ENCODE data around the gene ZFR2. TPM values are rescaled to one million over a fixed set of nuclear protein-coding genes. Genes with fewer than 3 reads are reported as not detected.

Gene ZFR2
- total RNA-seq, 2 experiments from 2014 or later, result 0.33 to 0.58 TPM

DNA sequence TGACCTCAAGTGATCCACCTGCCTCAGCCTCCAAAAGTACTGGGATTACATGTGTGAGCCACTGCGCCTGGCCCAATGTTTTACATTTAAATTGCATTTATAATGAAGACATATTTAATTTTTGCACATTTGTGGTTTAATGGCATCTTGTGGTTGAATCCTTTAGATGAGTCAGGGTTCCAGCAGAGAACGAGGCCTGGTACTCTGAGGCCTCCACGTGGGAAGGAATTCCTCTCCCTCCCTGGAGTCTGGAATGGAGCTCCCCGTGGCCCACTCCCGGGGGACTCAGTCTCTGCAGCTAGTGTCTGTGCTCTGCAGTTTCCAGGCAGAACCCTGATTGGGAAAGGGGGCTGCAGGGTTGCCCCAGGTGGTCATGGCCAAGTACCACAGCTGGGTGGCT lies 24.2 kb downstream of the ZFR2 start:
- no peaks in the 10 kb centered on the region for H3K27me3 Mint-ChIP-seq
- no peak overlapping the region for H3K4me3 Mint-ChIP-seq
- no peak overlapping the region for H3K27ac Mint-ChIP-seq
- no peaks in the 10 kb centered on the region for H3K9me3 Mint-ChIP-seq
- no peak for DNase-seq
- intact Hi-C loops (cut with micrococcal nuclease), result no loop called here
- no peaks in the 10 kb centered on the region for H3K36me3 Mint-ChIP-seq
- no peaks in the 10 kb centered on the region for H3K4me1 Mint-ChIP-seq (ENCODE audit: low read depth)
- CTCF ChIA-PET, result no interaction called here
- POLR2A ChIA-PET, result no interaction called here

DNA sequence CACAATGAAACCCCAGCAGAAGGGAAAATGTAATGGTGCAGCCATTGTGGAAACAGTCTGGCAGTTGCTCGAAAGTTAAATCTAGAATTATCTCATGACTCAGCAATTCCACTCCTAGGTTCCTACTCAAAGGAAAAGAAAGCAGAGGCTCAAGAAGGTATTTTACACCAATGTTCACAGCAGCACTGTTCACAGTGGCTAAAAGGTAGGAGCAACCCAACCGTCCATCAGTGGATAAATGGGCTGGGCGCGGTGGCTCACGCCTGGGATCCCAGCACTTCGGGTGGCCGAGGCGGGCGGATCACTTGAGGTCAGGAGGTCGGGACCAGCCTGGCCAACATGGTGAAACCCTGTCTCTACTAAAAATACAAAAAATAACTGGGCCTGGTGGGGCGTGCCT lies 25.9 kb downstream of the ZFR2 start:
- H3K4me1 Mint-ChIP-seq (ENCODE audit: low read depth), result no peaks in the 10 kb centered on the region
- H3K36me3 Mint-ChIP-seq, result no peaks in the 10 kb centered on the region
- no peaks in the 10 kb centered on the region for H3K27me3 Mint-ChIP-seq
- peaks cover under 1% of the 10 kb centered on the region for H3K9me3 Mint-ChIP-seq
- H3K4me3 Mint-ChIP-seq, result no peak overlapping the region
- H3K27ac Mint-ChIP-seq, result no peak overlapping the region
- no peak for DNase-seq
- POLR2A ChIA-PET, result no interaction called here
- intact Hi-C loops (cut with micrococcal nuclease), result no loop called here
- CTCF ChIA-PET, result no interaction called here

DNA sequence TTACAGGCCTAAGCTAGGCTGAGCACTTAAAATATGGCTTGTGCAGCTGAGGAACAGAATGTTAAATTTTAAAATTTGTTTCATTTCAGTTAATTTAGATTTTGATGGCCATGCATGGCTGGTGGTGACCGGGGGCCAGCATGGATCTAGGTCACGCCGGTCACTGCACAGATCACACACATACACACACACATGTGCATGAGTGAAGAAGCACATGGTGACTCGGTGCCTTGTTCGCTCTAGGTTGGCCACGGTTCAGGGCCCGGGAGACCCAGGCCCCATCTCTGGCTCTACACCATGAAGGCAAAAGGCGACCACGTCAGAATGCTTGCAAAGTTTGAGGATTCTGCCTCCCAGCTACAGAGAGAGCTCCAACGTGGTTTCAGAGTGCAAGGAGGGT lies 28.0 kb downstream of the ZFR2 start:
- CTCF ChIA-PET, result interaction anchor here (1.0 kb wide), 1 partner anchor 299 kb away, joined by 4 read pairs; no protein-coding TSS in a partner anchor

DNA sequence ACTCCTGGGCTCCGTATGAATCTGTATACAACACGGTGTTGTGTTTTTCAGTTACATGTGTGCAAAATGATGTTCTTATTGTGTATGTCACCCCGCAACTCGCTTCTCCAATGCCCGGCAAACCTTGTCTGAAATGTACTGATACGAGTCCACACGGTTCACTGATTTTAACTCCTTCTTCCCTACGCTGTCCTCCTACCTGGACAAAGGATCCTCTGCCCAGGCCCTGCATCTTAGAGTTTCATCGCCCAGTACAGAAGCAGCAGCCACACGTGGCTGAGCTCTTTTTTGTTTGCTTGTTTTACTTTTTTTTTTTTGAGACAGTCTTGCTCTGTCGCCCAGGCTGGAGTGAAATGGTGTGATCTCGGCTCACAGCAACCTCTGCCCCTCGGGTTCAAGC lies 28.9 kb downstream of the ZFR2 start:
- no peaks in the 10 kb centered on the region for H3K27me3 Mint-ChIP-seq
- ChIA-PET CTCF (no interaction called here), POLR2A (no interaction called here)
- no peaks in the 10 kb centered on the region for H3K36me3 Mint-ChIP-seq
- H3K4me3 Mint-ChIP-seq, result no peak overlapping the region
- intact Hi-C loops (cut with micrococcal nuclease), result no loop called here
- H3K27ac Mint-ChIP-seq, result no peak overlapping the region
- H3K4me1 Mint-ChIP-seq (ENCODE audit: low read depth), result no peaks in the 10 kb centered on the region
- no peak for DNase-seq
- peaks cover 10% of the 10 kb centered on the region for H3K9me3 Mint-ChIP-seq

More for the DNA sequence above, 28.0 kb downstream of the ZFR2 start:
- no peaks in the 10 kb centered on the region for H3K27me3 Mint-ChIP-seq
- POLR2A ChIA-PET, result no interaction called here
- H3K36me3 Mint-ChIP-seq, result no peaks in the 10 kb centered on the region
- no peak for DNase-seq
- no peak overlapping the region for H3K4me3 Mint-ChIP-seq
- H3K9me3 Mint-ChIP-seq, result peaks cover 10% of the 10 kb centered on the region
- H3K4me1 Mint-ChIP-seq (ENCODE audit: low read depth), result no peaks in the 10 kb centered on the region
- intact Hi-C loops (cut with micrococcal nuclease), result no loop called here
- H3K27ac Mint-ChIP-seq, result no peak overlapping the region

DNA sequence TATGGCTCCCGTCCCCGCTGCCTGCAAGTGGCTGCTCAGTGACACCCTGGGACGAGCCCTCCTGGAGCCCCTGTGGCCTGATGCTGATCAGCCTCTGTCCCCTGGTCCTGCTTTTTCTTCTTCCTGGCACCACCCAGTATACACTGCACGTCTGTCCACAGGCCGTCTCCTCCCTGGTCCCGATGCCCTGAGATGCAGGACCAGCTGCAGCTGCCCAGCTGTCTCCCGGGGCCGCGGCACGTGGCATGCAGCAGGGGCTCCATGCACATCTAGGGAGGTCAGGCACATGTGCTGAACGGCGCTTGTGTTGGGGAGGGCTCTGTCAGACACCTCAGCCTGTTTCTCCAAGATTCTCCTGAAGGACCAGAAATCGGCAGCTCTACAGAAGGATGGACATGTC lies 30.2 kb downstream of the ZFR2 start:
- H3K4me3 Mint-ChIP-seq, result no peak overlapping the region
- no peak for DNase-seq
- no peaks in the 10 kb centered on the region for H3K36me3 Mint-ChIP-seq
- H3K9me3 Mint-ChIP-seq, result peaks cover 10% of the 10 kb centered on the region
- ChIA-PET CTCF (no interaction called here), POLR2A (no interaction called here)
- no peaks in the 10 kb centered on the region for H3K27me3 Mint-ChIP-seq
- intact Hi-C loops (cut with micrococcal nuclease), result no loop called here
- no peak overlapping the region for H3K27ac Mint-ChIP-seq
- H3K4me1 Mint-ChIP-seq (ENCODE audit: low read depth), result no peaks in the 10 kb centered on the region

DNA sequence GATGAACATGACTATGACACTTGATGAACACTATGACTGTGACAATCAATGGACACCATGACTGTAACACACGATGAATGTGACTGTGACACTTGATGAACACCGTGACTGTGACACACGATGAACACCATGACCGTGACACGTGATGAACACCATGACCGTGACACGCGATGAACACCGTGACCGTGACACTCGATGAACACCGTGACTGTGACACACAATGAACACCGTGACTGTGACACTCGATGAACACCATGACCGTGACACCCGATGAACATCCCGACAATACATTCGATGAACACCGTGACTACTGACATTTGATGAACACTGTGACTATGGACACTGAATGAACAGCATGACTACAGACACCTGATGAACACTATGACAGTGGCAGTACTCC lies 30.9 kb downstream of the ZFR2 start:
- intact Hi-C loops (cut with micrococcal nuclease), result no loop called here
- POLR2A ChIA-PET, result no interaction called here
- Mint-ChIP-seq H3K4me3 (no peak overlapping the region), H3K27me3 (no peaks in the 10 kb centered on the region), H3K9me3 (peaks cover 10% of the 10 kb centered on the region), H3K4me1 (ENCODE audit: low read depth) (no peaks in the 10 kb centered on the region), H3K27ac (no peak overlapping the region), H3K36me3 (no peaks in the 10 kb centered on the region)
- DNase-seq, result no peak
- CTCF ChIA-PET, result no interaction called here

DNA sequence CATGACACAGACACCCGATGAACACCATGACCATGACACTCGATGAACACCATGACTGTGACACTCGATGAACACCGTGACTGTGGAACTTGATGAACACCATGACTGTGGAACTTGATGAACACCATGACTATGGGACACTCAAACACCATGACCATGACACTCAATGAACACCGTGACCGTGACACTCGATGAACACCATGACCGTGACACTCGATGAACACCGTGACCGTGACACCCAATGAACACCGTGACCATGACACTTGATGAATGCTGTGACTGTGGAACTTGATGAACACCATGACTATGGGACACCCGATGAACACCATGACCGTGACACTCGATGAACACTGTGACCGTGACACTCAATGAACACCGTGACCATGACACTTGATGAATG lies 31.5 kb downstream of the ZFR2 start:
- DNase-seq, result no peak
- Mint-ChIP-seq H3K9me3 (peaks cover 10% of the 10 kb centered on the region), H3K4me1 (ENCODE audit: low read depth) (no peaks in the 10 kb centered on the region), H3K27ac (no peak overlapping the region), H3K4me3 (no peak overlapping the region), H3K27me3 (no peaks in the 10 kb centered on the region), H3K36me3 (no peaks in the 10 kb centered on the region)
- POLR2A ChIA-PET, result no interaction called here
- intact Hi-C loops (cut with micrococcal nuclease), result no loop called here
- CTCF ChIA-PET, result no interaction called here

DNA sequence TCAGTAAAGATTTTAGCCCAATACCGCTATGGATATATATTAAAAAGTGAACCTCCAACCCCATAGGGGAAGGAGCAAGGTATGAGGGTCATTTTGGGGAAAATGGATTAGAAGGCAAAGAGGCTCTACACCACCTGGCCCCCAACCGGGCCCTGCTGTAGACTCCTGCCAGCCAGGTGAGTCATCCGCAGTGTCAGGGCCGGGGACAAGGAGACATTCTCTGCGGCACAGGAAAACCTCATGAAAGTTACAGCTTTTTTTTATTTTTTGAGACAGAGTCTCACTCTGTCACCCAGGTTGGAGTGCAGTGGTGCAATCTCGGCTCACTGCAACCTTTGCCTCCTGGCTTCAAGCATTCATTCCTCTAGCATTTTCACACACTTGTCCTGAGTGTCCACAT lies 32.0 kb downstream of the ZFR2 start:
- Mint-ChIP-seq H3K4me3 (no peak overlapping the region), H3K36me3 (no peaks in the 10 kb centered on the region), H3K27ac (no peak overlapping the region), H3K4me1 (ENCODE audit: low read depth) (no peaks in the 10 kb centered on the region), H3K27me3 (no peaks in the 10 kb centered on the region), H3K9me3 (peaks cover 10% of the 10 kb centered on the region)
- CTCF ChIA-PET, result no interaction called here
- POLR2A ChIA-PET, result no interaction called here
- intact Hi-C loops (cut with micrococcal nuclease), result no loop called here
- DNase-seq, result no peak

DNA sequence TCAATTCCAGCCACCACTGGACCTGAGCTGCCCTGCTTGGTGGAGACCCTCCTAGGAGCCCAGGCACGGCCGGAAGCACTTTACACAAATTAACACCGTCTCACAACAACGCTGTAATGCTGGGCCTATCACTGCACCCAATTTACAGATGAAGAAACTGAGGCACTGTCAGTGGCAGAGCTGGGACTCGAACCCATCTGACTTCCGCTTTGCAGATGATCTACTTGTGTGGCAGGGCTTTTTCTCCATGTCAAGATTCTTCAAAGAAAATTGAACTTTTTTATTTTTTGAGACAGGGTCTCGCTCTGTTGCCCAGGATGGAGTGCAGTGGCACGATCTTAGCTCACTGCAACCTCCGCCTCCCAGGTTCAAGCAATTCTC lies 33.8 kb downstream of the ZFR2 start:
- CTCF ChIA-PET, result interaction anchor here (0.6 to 1.2 kb wide), 2 partner anchors 8 to 13 kb away, joined by 3 to 4 read pairs; no protein-coding TSS in a partner anchor
- POLR2A ChIA-PET, result no interaction called here
- Mint-ChIP-seq H3K4me3 (no peak overlapping the region), H3K27ac (no peak overlapping the region), H3K27me3 (no peaks in the 10 kb centered on the region), H3K36me3 (no peaks in the 10 kb centered on the region), H3K9me3 (peaks cover 10% of the 10 kb centered on the region), H3K4me1 (ENCODE audit: low read depth) (no peaks in the 10 kb centered on the region)
- no peak for DNase-seq
- intact Hi-C loops (cut with micrococcal nuclease), result no loop called here

DNA sequence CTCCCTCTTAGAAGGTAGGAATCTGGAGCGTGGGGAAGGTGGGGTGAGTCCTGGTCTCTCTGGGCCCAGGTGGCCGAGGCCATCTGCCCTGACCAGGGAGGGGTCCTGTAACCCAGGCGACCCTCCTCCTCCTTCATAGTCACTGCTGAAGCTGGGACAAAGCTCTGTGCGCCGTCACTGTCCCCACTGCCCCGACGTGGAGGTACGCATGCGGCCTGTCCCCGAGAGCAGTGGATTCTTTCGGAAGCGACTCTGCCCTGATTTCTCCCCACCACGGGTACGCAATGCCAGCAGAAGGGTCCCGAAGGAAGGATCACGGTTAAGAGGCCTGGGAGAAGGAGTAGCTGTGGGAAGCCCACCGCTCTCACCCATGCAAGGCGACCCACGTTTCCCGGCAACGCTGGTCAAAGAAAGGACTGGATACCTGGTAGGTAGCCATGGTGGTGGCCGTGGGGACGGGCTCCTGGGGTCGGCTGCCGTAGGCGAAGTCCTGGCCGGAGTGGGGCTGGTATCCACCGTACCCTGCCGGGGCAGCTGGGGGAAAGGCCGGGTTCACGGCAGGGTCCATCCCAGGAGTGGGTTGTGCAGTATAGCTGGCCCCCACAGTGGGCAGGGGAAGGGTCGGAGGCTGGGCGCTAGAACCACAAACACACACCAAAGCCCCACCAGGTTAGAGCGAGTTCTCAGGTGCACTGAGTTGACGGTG lies 34.3 kb downstream of the ZFR2 start:
- Mint-ChIP-seq H3K27ac (no peak overlapping the region), H3K9me3 (peaks cover 10% of the 10 kb centered on the region), H3K4me3 (no peak overlapping the region), H3K4me1 (ENCODE audit: low read depth) (no peaks in the 10 kb centered on the region), H3K36me3 (no peaks in the 10 kb centered on the region), H3K27me3 (no peaks in the 10 kb centered on the region)
- ChIA-PET CTCF (interaction anchor here (0.6 to 1.2 kb wide), 2 partner anchors 7 to 12 kb away, joined by 3 to 4 read pairs; no protein-coding TSS in a partner anchor), POLR2A (no interaction called here)
- no peak for DNase-seq
- intact Hi-C loops (cut with micrococcal nuclease), result no loop called here

DNA sequence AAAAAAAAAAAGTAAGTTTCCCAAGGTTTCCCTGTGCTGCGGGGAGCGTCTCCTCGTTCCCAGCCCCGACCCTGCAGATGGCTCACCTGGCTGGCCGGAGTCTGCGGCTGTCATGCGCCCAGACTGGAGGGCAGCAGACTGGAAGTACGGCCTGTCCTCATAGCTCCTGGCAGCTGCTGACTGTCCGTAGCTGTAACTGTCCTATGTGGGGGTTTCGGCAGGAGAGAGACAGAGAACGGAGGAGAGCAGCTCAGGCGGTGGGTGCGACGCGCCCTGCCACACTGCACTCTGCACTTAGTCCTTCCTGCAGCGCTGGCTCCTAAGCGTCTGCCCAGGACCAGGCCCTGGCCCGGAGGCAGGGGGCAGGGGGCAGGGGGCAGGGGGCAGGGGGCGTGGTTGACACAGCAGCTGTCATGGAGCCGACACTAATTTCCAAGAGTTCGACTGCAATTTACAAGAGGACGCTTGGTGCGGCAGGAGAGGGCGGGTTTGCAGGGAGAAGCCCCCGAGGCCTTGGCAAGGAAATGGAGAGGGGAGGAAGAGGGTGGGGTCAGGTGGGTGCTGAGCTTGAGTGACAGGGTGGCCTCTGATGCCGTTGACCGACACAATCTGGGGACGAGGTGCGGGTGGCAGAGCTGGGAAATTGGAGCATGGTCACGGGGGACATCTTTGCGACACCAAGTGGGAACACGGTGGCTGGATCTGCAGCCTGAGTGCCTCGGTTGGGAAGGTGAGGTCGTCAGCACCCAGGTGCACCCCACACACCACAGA lies 35.1 kb downstream of the ZFR2 start:
- intact Hi-C loops (cut with micrococcal nuclease), result no loop called here
- POLR2A ChIA-PET, result no interaction called here
- Mint-ChIP-seq H3K4me1 (ENCODE audit: low read depth) (no peaks in the 10 kb centered on the region), H3K4me3 (no peak overlapping the region), H3K36me3 (no peaks in the 10 kb centered on the region), H3K9me3 (peaks cover 10% of the 10 kb centered on the region), H3K27ac (no peak overlapping the region), H3K27me3 (peaks cover 1% of the 10 kb centered on the region)
- DNase-seq, result no peak
- CTCF ChIA-PET, result no interaction called here

DNA sequence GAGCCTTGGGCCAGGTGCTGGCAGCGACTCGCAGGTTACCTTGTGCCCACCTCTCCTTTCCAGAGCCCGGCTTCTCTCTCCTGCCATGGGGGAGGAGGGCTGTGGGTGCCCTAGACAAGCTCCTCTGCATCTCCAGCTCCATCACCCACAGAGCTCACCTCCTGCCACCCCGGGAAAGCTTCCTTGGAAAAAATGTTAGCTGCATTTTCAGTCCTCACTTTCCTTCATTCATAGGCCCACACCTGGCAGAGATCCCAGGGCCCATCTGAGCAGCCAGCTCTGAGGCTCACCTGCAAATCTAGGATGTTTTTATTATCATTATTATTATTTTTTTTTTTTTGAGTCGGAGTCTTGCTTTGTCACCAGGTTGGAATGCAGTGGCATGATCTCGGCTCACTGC lies 36.8 kb downstream of the ZFR2 start:
- POLR2A ChIA-PET, result no interaction called here
- no peaks in the 10 kb centered on the region for H3K36me3 Mint-ChIP-seq
- no peak overlapping the region for H3K4me3 Mint-ChIP-seq
- H3K27me3 Mint-ChIP-seq, result peaks cover 1% of the 10 kb centered on the region
- CTCF ChIA-PET, result no interaction called here
- no peak for DNase-seq
- peaks cover 2% of the 10 kb centered on the region for H3K4me1 Mint-ChIP-seq (ENCODE audit: low read depth)
- H3K9me3 Mint-ChIP-seq, result no peaks in the 10 kb centered on the region
- intact Hi-C loops (cut with micrococcal nuclease), result no loop called here
- H3K27ac Mint-ChIP-seq, result no peak overlapping the region

DNA sequence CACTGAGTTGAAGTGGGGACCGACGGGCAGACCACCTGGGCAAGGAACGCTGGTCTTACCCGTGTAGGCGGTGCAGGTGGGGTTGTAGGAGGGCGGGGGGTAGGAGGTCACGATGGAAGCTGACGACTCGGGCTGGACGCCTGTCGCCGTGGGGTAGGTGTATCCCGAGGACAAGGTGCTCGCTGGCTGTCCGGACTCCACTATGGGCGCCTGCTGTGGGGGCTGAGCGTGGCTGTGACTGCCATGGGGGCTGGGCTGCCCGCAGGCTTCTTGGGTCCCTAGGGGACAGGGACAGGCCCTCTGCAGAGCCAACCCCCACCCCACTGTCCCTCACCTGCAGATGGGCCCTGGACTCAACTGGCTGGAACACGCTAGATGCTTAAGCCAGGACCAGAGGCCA lies 37.2 kb downstream of the ZFR2 start:
- no peak overlapping the region for H3K27ac Mint-ChIP-seq
- no peak for DNase-seq
- ChIA-PET POLR2A (no interaction called here), CTCF (no interaction called here)
- intact Hi-C loops (cut with micrococcal nuclease), result no loop called here
- peaks cover 2% of the 10 kb centered on the region for H3K4me1 Mint-ChIP-seq (ENCODE audit: low read depth)
- H3K36me3 Mint-ChIP-seq, result no peaks in the 10 kb centered on the region
- H3K4me3 Mint-ChIP-seq, result no peak overlapping the region
- H3K27me3 Mint-ChIP-seq, result peaks cover 1% of the 10 kb centered on the region
- H3K9me3 Mint-ChIP-seq, result no peaks in the 10 kb centered on the region
